Neural progenitor cell (in vitro differentiated cells): ENCODE data around the gene PTGR1.

ENCODE experiments used
- EZH2 ChIP-seq: fragments of 200-600 bp; sonication (generic); IDR thresholded peaks from 2 replicates; pipeline ENCODE4 v1.6.1; 2017; ENCODE audit warnings: antibody characterized with exemption, mild to moderate bottlenecking, moderate library complexity
- TF ChIP-seq, protein P1 (sequence below): fragments of 200-600 bp; sonication (generic); IDR thresholded peaks from 2 replicates; pipeline ENCODE4 v1.5.1; 2017; ENCODE audit warnings: antibody characterized with exemption, mild to moderate bottlenecking

DNA sequence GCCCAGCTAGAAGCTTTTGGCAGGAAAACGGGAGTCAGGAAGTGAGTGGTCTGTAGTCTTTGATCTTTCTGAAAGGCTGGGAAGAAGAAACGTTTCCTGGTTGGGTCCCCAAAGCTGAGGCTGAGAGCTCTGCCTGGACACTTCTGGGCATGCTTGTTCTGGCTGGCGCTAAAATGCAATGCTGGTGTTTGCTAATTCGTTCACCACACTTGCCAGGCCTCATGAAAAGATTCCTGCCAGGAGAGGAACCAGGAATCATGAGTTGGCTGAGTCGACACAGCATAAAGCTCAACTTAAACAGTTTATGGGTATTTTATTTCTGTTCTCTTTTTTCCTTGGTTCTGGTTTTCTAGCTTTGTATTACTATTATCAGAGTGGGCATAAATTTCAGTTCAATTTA is 10.7 kb upstream of the PTGR1 start:
- no peak for TF ChIP-seq EZH2
- TF ChIP-seq, protein P1, sequence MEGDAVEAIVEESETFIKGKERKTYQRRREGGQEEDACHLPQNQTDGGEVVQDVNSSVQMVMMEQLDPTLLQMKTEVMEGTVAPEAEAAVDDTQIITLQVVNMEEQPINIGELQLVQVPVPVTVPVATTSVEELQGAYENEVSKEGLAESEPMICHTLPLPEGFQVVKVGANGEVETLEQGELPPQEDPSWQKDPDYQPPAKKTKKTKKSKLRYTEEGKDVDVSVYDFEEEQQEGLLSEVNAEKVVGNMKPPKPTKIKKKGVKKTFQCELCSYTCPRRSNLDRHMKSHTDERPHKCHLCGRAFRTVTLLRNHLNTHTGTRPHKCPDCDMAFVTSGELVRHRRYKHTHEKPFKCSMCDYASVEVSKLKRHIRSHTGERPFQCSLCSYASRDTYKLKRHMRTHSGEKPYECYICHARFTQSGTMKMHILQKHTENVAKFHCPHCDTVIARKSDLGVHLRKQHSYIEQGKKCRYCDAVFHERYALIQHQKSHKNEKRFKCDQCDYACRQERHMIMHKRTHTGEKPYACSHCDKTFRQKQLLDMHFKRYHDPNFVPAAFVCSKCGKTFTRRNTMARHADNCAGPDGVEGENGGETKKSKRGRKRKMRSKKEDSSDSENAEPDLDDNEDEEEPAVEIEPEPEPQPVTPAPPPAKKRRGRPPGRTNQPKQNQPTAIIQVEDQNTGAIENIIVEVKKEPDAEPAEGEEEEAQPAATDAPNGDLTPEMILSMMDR = no peak
